Right lobe of liver (tissue), 6 donors: Measurements from ENCODE around the gene EMC6. TPM values are rescaled to one million over a fixed set of nuclear protein-coding genes. Genes with fewer than 3 reads are reported as not detected.

ENCODE experiments used
- ATAC-seq, 4 donors: fragments of 200-7000 bp; cut with Tn5 transposase; one replicate each; pipeline ENCODE4 v1.9.1; 2020; ENCODE audit warnings: mild to moderate bottlenecking in 4 of 4, moderate library complexity in 4 of 4
- DNase-seq, 3 donors: peaks; one replicate each; pipeline ENCODE4 v3.0.0-alpha.2; 2020
- H3K27ac ChIP-seq, 3 donors: fragments of 200-600 bp; one replicate each; pipeline ENCODE4 v1.8.0; 2022
- H3K27me3 ChIP-seq, 2 donors: fragments of 200-600 bp; one replicate each; pipeline ENCODE4 v1.8.0; 2022
- H3K36me3 ChIP-seq, 4 donors: fragments of 200-600 bp; sonication (generic) in 1 of 4; one replicate each; pipeline versions ENCODE4 v1.5.1 to v1.8.0; 2017 to 2022; ENCODE audit warnings: control low read depth in 1 of 4
- H3K4me1 ChIP-seq, 4 donors: fragments of 200-600 bp; sonication (generic) in 1 of 4; one replicate each; pipeline versions ENCODE4 v1.5.1 to v1.8.0; 2017 to 2022; ENCODE audit warnings: control low read depth in 1 of 4
- H3K4me3 ChIP-seq, 3 donors: fragments of 200-600 bp; one replicate each; pipeline ENCODE4 v1.8.0; 2022
- H3K9me3 ChIP-seq, 4 donors: fragments of 200-600 bp; sonication (generic) in 1 of 4; one replicate each; pipeline versions ENCODE4 v1.5.1 to v1.8.0; 2017 to 2022; ENCODE audit warnings: control low read depth in 1 of 4
- POLR2A ChIP-seq: fragments of 450-650 bp; IDR thresholded peaks from one replicate; pipeline ENCODE4 v1.6.1; 2017; ENCODE audit warnings: antibody characterized with exemption, mild to moderate bottlenecking
- WGBS: methylation state at CpG from one replicate; pipeline ENCODE4 v1.1.6; 2018; ENCODE audit warnings: low coverage, low lambda C conversion rate; ENCODE audit not compliant: insufficient coverage; ENCODE audit errors: missing lambda C conversion rate; 5-methylcytosine and 5-hydroxymethylcytosine counted together
- intact Hi-C, 2 donors: fragments of 100-400 bp; cut with DNase I; formaldehyde crosslinking; loops; one replicate each; pipeline versions ENCODE4 v1.11.2 to v1.14.1; 2022
- total RNA-seq, 6 experiments: library from RNA; depleted of rRNA in 2 of 6; stranded (reverse); fragments of >200 nt in 2 of 6; fragmentation: NEBNext Ultra II Directional in 3 of 6; extraction: Animal tissue kit (Norgen Biotek cat#: 25700) in 3 of 6; gene quantifications; one replicate each; pipeline versions ENCODE4 v1.1.0 to v1.2.4, GENCODE V29; 2016 to 2023
- TF ChIP-seq, protein P1 (sequence below), 4 donors: fragments of 200-600 bp in 3 of 4; fragments of 450-650 bp in 1 of 4; IDR thresholded peaks; one replicate each; pipeline versions ENCODE4 v1.5.1 to v1.8.0; 2016 to 2022; ENCODE audit warnings: antibody characterized with exemption in 4 of 4, mild to moderate bottlenecking in 2 of 4
- donor health status: DM: no; HTN: yes; CAD: no.
- donor health status: DM: no; HTN: no; CAD: no.
- donor health status: DM: no; HTN: no; CAD: no.
- donor health status: DM: no; HTN: yes; CAD: no.
- donor health status: DM: no; HTN: yes; CAD: no.

Gene EMC6
- total RNA-seq, 6 experiments from 2014 or later = 19.7 to 27.7 (median 24.4) TPM

DNA sequence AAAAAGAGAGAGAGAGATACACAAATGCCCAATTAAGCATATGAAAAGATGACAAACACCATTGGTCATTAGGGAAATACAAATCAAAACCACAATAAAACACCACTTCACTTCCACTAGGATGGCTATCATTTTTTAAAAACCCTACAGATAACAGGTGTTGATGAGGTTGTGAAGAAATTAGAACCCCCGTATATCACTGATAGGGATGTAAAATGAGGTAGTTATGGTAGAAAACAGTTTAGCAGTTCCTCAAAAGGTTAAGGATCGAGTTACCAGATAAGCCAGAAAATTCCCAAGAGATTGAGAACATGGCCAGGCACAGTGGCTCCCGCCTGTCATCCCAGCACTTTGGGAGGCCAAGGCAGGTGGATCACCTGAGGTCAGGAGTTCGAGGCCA, 24.5 kb downstream of the EMC6 start:
- Histone ChIP-seq H3K4me3 (no peak overlapping the region), H3K27ac (no peak overlapping the region), H3K4me1 (peaks cover 0 to 7% (median 0%) of the 10 kb centered on the region in 4 donors), H3K27me3 (no peaks in the 10 kb centered on the region), H3K9me3 (no peaks in the 10 kb centered on the region), H3K36me3 (no peaks in the 10 kb centered on the region)
- ATAC-seq = no peak
- TF ChIP-seq, protein P1, sequence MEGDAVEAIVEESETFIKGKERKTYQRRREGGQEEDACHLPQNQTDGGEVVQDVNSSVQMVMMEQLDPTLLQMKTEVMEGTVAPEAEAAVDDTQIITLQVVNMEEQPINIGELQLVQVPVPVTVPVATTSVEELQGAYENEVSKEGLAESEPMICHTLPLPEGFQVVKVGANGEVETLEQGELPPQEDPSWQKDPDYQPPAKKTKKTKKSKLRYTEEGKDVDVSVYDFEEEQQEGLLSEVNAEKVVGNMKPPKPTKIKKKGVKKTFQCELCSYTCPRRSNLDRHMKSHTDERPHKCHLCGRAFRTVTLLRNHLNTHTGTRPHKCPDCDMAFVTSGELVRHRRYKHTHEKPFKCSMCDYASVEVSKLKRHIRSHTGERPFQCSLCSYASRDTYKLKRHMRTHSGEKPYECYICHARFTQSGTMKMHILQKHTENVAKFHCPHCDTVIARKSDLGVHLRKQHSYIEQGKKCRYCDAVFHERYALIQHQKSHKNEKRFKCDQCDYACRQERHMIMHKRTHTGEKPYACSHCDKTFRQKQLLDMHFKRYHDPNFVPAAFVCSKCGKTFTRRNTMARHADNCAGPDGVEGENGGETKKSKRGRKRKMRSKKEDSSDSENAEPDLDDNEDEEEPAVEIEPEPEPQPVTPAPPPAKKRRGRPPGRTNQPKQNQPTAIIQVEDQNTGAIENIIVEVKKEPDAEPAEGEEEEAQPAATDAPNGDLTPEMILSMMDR (IDR thresholded peaks at IDR 0.05) = no peak
- TF ChIP-seq POLR2A = no peak
- WGBS = 61% methylated on average over 4 of the region's 4 CpGs
- DNase-seq = no peak
- intact Hi-C loops = no loop called here

DNA sequence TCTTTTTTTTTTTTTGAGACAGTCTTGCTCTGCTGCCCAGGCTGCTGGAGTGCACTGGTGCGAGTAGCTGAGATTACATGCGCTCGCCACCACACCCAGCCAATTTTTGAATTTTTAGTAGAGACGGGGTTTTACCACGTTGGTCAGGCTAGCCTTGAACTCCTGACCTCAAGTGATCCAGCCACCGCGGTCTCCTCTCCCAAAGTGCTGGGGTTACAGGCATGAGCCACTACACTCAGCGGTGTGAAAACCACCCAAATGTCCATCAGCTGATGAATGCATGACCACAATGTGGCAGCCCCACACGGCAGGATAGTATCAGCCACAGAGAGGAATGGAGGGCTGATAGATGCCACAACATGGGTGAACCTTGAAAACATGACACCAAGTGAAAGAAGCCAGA, 25.2 kb downstream of the EMC6 start:
- no peak overlapping the region for H3K4me3 ChIP-seq
- WGBS = 63% methylated on average over 9 of the region's 9 CpGs
- no peaks in the 10 kb centered on the region for H3K36me3 ChIP-seq
- no peaks in the 10 kb centered on the region for H3K9me3 ChIP-seq
- H3K27me3 ChIP-seq = no peaks in the 10 kb centered on the region
- peaks cover 0 to 7% (median 0%) of the 10 kb centered on the region in 4 donors for H3K4me1 ChIP-seq
- no peak overlapping the region for H3K27ac ChIP-seq
- TF ChIP-seq, protein P1 (IDR thresholded peaks at IDR 0.05) = no peak
- TF ChIP-seq POLR2A = no peak
- no peak for ATAC-seq
- intact Hi-C loops = no loop called here
- DNase-seq = no peak

DNA sequence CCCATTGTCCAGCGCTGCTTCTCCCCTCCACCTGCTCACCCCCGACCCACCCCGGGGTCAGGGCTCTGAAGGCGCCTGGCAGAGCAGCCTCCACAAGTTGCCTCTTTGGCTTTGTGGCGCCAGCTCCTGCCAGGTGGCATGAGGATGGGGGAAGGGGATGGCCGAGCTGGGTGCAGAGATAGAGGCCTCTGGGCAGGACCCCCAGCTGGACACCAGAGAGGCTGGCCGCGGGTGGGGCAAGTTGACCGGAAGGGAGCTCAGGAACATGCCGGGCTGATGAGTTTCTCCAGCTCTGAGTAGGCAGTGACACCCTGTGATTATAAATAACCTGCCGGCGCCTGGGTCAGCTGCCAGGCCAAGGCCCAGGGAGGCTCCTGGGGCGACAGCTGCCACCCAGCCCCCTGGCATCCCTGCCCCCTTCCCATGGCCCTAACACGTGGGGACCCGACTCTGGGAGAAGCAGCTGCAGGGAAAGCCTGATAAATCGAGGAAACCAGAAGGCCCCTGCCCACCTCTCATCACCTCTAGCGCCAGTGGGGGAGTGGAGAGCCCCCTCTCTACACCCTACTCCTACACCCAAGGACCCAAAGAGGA, 26.6 kb downstream of the EMC6 start:
- DNase-seq = no peak
- Histone ChIP-seq H3K27ac (no peak overlapping the region), H3K9me3 (no peaks in the 10 kb centered on the region), H3K36me3 (no peaks in the 10 kb centered on the region), H3K4me3 (peak overlapping the region in 2 of 3 donors; percentile 34 to 51), H3K27me3 (no peaks in the 10 kb centered on the region), H3K4me1 (peaks cover 0 to 7% (median 0%) of the 10 kb centered on the region in 4 donors)
- ATAC-seq = peak; percentile 8 to 21 (median 15)
- 13% methylated on average over 9 of the region's 17 CpGs for WGBS
- intact Hi-C loops = no loop called here
- TF ChIP-seq POLR2A = no peak
- TF ChIP-seq, protein P1 (IDR thresholded peaks at IDR 0.05) = no peak

DNA sequence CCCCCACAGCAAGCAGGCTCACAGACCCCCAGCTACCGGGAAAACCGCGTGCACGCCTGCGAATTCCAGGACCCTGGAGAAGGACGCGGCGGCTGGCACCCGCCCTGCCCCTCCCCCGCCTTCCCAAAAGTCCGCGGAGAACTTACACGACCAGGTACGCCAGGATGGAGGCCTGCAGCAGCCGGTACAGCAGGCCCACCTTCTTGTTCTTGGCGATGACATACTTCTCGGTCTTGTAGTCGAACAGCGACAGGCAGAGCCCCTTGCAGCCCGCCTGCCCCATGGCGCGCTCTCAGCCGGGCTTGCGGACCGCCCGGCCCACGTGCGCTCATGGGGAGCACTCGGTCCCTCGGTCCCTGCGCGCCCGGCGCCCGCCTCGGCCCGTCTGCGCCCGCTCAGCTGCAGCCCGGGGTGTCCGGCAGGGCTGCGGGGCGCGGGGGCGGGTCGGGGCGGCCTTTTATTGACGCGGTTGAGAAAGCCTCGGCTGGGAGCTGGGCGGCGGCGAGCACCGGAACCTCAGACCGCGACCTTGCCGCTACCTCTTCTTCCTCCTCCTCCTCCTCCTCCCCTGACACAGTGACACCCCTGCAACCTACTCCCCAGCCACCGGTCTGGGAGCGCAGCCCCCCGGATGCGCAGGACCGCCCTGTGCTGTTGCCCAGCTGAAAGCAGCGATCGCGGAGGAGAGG, 27.3 kb downstream of the EMC6 start, which contains the start of gene P2RX5:
TSS of gene P2RX5 (minus strand) at position 433 of the 689 bp plus-strand sequence. CDS start at position 283, 150 bp downstream.
- DNase-seq (no peak), ATAC-seq (peak; percentile 52 to 68 (median 58))
- WGBS = 0% methylated on average over 5 of the region's 65 CpGs
- H3K4me3 ChIP-seq = peak within 1 kb of the TSS; percentile 22 to 51 (median 34)
- no peak within 1 kb of the TSS for H3K27ac ChIP-seq
- H3K4me1 ChIP-seq = peaks cover 0 to 7% (median 0%) of the 10 kb centered on the region in 4 donors
- no peaks in the 10 kb centered on the region for H3K36me3 ChIP-seq
- no peaks in the 10 kb centered on the region for H3K27me3 ChIP-seq
- H3K9me3 ChIP-seq = no peaks in the 10 kb centered on the region
- intact Hi-C loops = no loop called here
- no peak for TF ChIP-seq POLR2A
- TF ChIP-seq, protein P1 (IDR thresholded peaks at IDR 0.05) = no peak
